ENCODE results near the gene REXO2. TPM values are rescaled to one million over a fixed set of nuclear protein-coding genes. Genes with fewer than 3 reads are reported as not detected.

The REXO2 gene
- total and polyA plus RNA-seq, 12 donors, result 85.4 to 204 (median 167) TPM

- ATAC-seq (no peak), DNase-seq (no peak)
- Histone ChIP-seq H3K36me3 (no peaks in the 10 kb centered on the region), H3K27me3 (no peaks in the 10 kb centered on the region), H3K9me3 (no peaks in the 10 kb centered on the region), H3K4me3 (no peak overlapping the region), H3K27ac (no peak overlapping the region), H3K4me1 (no peaks in the 10 kb centered on the region)
- intact Hi-C loops (cut with DNase I), result loop anchor here in 2 of 10 donors (10.0 kb wide), 2 partner anchors 88 to 148 kb away; no protein-coding TSS in a partner anchor
- WGBS, 2 donors, result 92 to 95% methylated on average over 3 of the region's 3 CpGs
- TF ChIP-seq CTCF (IDR thresholded peaks at IDR 0.05), result no peak
Observed at GRCh38 chr11:114432893-114433292, 6.4 kb upstream of the REXO2 start.

- H3K9me3 ChIP-seq, result no peaks in the 10 kb centered on the region
- no peaks in the 10 kb centered on the region for H3K36me3 ChIP-seq
- TF ChIP-seq CTCF (IDR thresholded peaks at IDR 0.05), result no peak
- ATAC-seq (no peak), DNase-seq (no peak)
- H3K27me3 ChIP-seq, result no peaks in the 10 kb centered on the region
- H3K4me3 ChIP-seq, result no peak overlapping the region
- H3K4me1 ChIP-seq, result peaks cover 0 to 1% (median 0%) of the 10 kb centered on the region in 9 donors
- H3K27ac ChIP-seq, result no peak overlapping the region
- intact Hi-C loops (cut with DNase I), result loop anchor here in 2 of 10 donors (10.0 kb wide), 2 partner anchors 89 to 149 kb away; no protein-coding TSS in a partner anchor
- WGBS, 2 donors, result 60 to 79% methylated on average over 4 of the region's 4 CpGs
Observed at GRCh38 chr11:114433376-114433775, 5.9 kb upstream of the REXO2 start.

- no peak for ATAC-seq
- H3K9me3 ChIP-seq, result no peaks in the 10 kb centered on the region
Observed at GRCh38 chr11:114438303-114438702, 964 bp upstream of the REXO2 start.

More at GRCh38 chr11:114438303-114438702, 964 bp upstream of the REXO2 start:
- no peak for DNase-seq
- intact Hi-C loops (cut with DNase I), result loop anchor here in 5 of 10 donors (5.0 to 10.0 kb wide), 4 partner anchors 36 to 154 kb away; partner anchors contain the start of genes C11orf71 (in 4 of the 5) and RBM7 (in 4 of the 5)
- no peak overlapping the region for H3K4me3 ChIP-seq
- H3K36me3 ChIP-seq, result peaks cover 0 to 11% (median 0%) of the 10 kb centered on the region in 9 donors
- 68% methylated on average over 6 of the region's 6 CpGs for WGBS, 2 donors
- H3K27me3 ChIP-seq, result no peaks in the 10 kb centered on the region
- H3K27ac ChIP-seq, result no peak overlapping the region
- no peak for TF ChIP-seq CTCF (IDR thresholded peaks at IDR 0.05)
- H3K4me1 ChIP-seq, result peaks cover 4 to 42% (median 32%) of the 10 kb centered on the region in 9 donors
